ENCODE measurements around the gene BCAP31. TPM values are rescaled to one million over a fixed set of nuclear protein-coding genes. Genes with fewer than 3 reads are reported as not detected.
"Not testable (repeated sequence)": the region's sequence is repeated elsewhere in the genome, so short reads cannot be mapped to it uniquely, and the experiment has no call there.

The BCAP31 gene
- total RNA-seq, 1 experiment from 2014 or later: 387 TPM

- DNase-seq (ENCODE audit: low spot score): no peak
These were observed 28.1 kb downstream of the BCAP31 start for GRCh38 chrX:153696100-153696499.

GRCh38 chrX:153694687-153695270 is 29.4 kb downstream of the BCAP31 start:
- no peak for DNase-seq (ENCODE audit: low spot score)

GRCh38 chrX:153694256-153694655 is 29.9 kb downstream of the BCAP31 start:
- DNase-seq (ENCODE audit: low spot score): not testable (repeated sequence)

GRCh38 chrX:153693216-153694086 is 30.7 kb downstream of the BCAP31 start:
- DNase-seq (ENCODE audit: low spot score): no peak

- DNase-seq (ENCODE audit: low spot score): no peak
These were observed 31.5 kb downstream of the BCAP31 start for GRCh38 chrX:153692611-153693156.

GRCh38 chrX:153692003-153692402 is 32.2 kb downstream of the BCAP31 start:
- no peak for DNase-seq (ENCODE audit: low spot score)

- not testable (repeated sequence) for DNase-seq (ENCODE audit: low spot score)
These were observed 33.0 kb downstream of the BCAP31 start for GRCh38 chrX:153691032-153691827.

GRCh38 chrX:153690466-153690865 is 33.7 kb downstream of the BCAP31 start:
- no peak for DNase-seq (ENCODE audit: low spot score)

- peak; percentile 62 for DNase-seq (ENCODE audit: low spot score)
These were observed 34.3 kb downstream of the BCAP31 start for GRCh38 chrX:153689654-153690465.

- DNase-seq (ENCODE audit: low spot score): peak; percentile 69
These were observed 35.1 kb downstream of the BCAP31 start for GRCh38 chrX:153688911-153689590.

GRCh38 chrX:153688506-153688905 is 35.7 kb downstream of the BCAP31 start:
- DNase-seq (ENCODE audit: low spot score): no peak

GRCh38 chrX:153688071-153688470 is 36.1 kb downstream of the BCAP31 start:
- no peak for DNase-seq (ENCODE audit: low spot score)

- peak; percentile 61 for DNase-seq (ENCODE audit: low spot score)
These were observed 36.8 kb downstream of the BCAP31 start, which contains the start of gene SLC6A8 for GRCh38 chrX:153687121-153688039. Gene SLC6A8, plus strand, starts transcription at chrX:153687926. Its CDS starts 649 bp downstream, at chrX:153688575.

- DNase-seq (ENCODE audit: low spot score): no peak
These were observed 37.5 kb downstream of the BCAP31 start for GRCh38 chrX:153686711-153687110.

GRCh38 chrX:153685751-153686696 is 38.2 kb downstream of the BCAP31 start:
- no peak for DNase-seq (ENCODE audit: low spot score)

GRCh38 chrX:153685156-153685536 is 39.0 kb downstream of the BCAP31 start:
- no peak for DNase-seq (ENCODE audit: low spot score)

GRCh38 chrX:153684467-153685155 is 39.6 kb downstream of the BCAP31 start:
- DNase-seq (ENCODE audit: low spot score): no peak

Data from HT-29 (cell line).